ENCODE results near the gene SLFNL1. TPM values are rescaled to one million over a fixed set of nuclear protein-coding genes. Genes with fewer than 3 reads are reported as not detected.

The SLFNL1 gene
- total RNA-seq, 2 donors from 2014 or later, result 0.15 TPM; not detected in 1

GRCh38 chr1:41015897-41016470, 5.5 kb downstream of the SLFNL1 start:
- Mint-ChIP-seq H3K4me1 (no peaks in the 10 kb centered on the region), H3K27me3 (ENCODE audit: insufficient read depth) (no peaks in the 10 kb centered on the region), H3K27ac (no peak overlapping the region), H3K36me3 (ENCODE audit: low read depth) (peaks cover 57% of the 10 kb centered on the region), H3K4me3 (no peak overlapping the region), H3K9me3 (no peaks in the 10 kb centered on the region)
- no peak overlapping the region for H3K4me3 ChIP-seq (ENCODE audit: low read length)
- H3K9ac ChIP-seq (ENCODE audit: extremely low read depth, low read length, poor library complexity, severe bottlenecking), result no peak overlapping the region
- H3K9me3 ChIP-seq (ENCODE audit: control insufficient read depth, low read length), result no peaks in the 10 kb centered on the region
- no peak for TF ChIP-seq CTCF (conservative IDR thresholded peaks at IDR 0.05)
- no peaks in the 10 kb centered on the region for H3K4me1 ChIP-seq (ENCODE audit: control insufficient read depth, insufficient read depth, low read length)
- WGBS, 2 experiments (ENCODE audit: insufficient coverage in 1 of 2, insufficient read length in 1 of 2), result 93 to 95% methylated on average over 8 to 13 of the region's 13 CpGs
- peak overlapping the region; percentile 17 for H3K27ac ChIP-seq (ENCODE audit: low read depth, low read length)
- no peak for DNase-seq
- peaks cover 52% of the 10 kb centered on the region for H3K36me3 ChIP-seq (ENCODE audit: control insufficient read depth, insufficient read depth, low read length)
- no peaks in the 10 kb centered on the region for H3K27me3 ChIP-seq (ENCODE audit: control insufficient read depth, insufficient read depth, low read length, poor library complexity, severe bottlenecking)

GRCh38 chr1:41015281-41015896, 6.1 kb downstream of the SLFNL1 start:
- DNase-seq, result no peak
- H3K27me3 Mint-ChIP-seq (ENCODE audit: insufficient read depth), result no peaks in the 10 kb centered on the region
- no peak for TF ChIP-seq CTCF (conservative IDR thresholded peaks at IDR 0.05)
- no peaks in the 10 kb centered on the region for H3K9me3 Mint-ChIP-seq
- Histone ChIP-seq H3K36me3 (ENCODE audit: control insufficient read depth, insufficient read depth, low read length) (peaks cover 58% of the 10 kb centered on the region), H3K4me3 (ENCODE audit: low read length) (no peak overlapping the region), H3K9ac (ENCODE audit: extremely low read depth, low read length, poor library complexity, severe bottlenecking) (no peak overlapping the region), H3K4me1 (ENCODE audit: control insufficient read depth, insufficient read depth, low read length) (no peaks in the 10 kb centered on the region), H3K27me3 (ENCODE audit: control insufficient read depth, insufficient read depth, low read length, poor library complexity, severe bottlenecking) (no peaks in the 10 kb centered on the region), H3K27ac (ENCODE audit: low read depth, low read length) (no peak overlapping the region), H3K9me3 (ENCODE audit: control insufficient read depth, low read length) (no peaks in the 10 kb centered on the region)
- WGBS, 2 experiments (ENCODE audit: insufficient coverage in 1 of 2, insufficient read length in 1 of 2), result 87 to 95% methylated on average over 4 to 5 of the region's 5 CpGs
- H3K27ac Mint-ChIP-seq, result no peak overlapping the region
- H3K36me3 Mint-ChIP-seq (ENCODE audit: low read depth), result peaks cover 63% of the 10 kb centered on the region
- H3K4me3 Mint-ChIP-seq, result no peak overlapping the region
- no peaks in the 10 kb centered on the region for H3K4me1 Mint-ChIP-seq

GRCh38 chr1:41014871-41015270, 6.7 kb downstream of the SLFNL1 start:
- H3K27ac Mint-ChIP-seq, result no peak overlapping the region

More at GRCh38 chr1:41014871-41015270, 6.7 kb downstream of the SLFNL1 start:
- WGBS, 2 experiments (ENCODE audit: insufficient coverage in 1 of 2, insufficient read length in 1 of 2), result 93 to 96% methylated on average over 7 to 8 of the region's 8 CpGs
- no peak for DNase-seq
- Histone ChIP-seq H3K27me3 (ENCODE audit: control insufficient read depth, insufficient read depth, low read length, poor library complexity, severe bottlenecking) (no peaks in the 10 kb centered on the region), H3K4me1 (ENCODE audit: control insufficient read depth, insufficient read depth, low read length) (no peaks in the 10 kb centered on the region), H3K9me3 (ENCODE audit: control insufficient read depth, low read length) (no peaks in the 10 kb centered on the region), H3K4me3 (ENCODE audit: low read length) (no peak overlapping the region), H3K9ac (ENCODE audit: extremely low read depth, low read length, poor library complexity, severe bottlenecking) (no peak overlapping the region), H3K36me3 (ENCODE audit: control insufficient read depth, insufficient read depth, low read length) (peaks cover 63% of the 10 kb centered on the region), H3K27ac (ENCODE audit: low read depth, low read length) (no peak overlapping the region)
- no peak for TF ChIP-seq CTCF (conservative IDR thresholded peaks at IDR 0.05)
- Mint-ChIP-seq H3K27me3 (ENCODE audit: insufficient read depth) (no peaks in the 10 kb centered on the region), H3K4me1 (no peaks in the 10 kb centered on the region), H3K4me3 (no peak overlapping the region), H3K9me3 (no peaks in the 10 kb centered on the region), H3K36me3 (ENCODE audit: low read depth) (peaks cover 68% of the 10 kb centered on the region)
